ENCODE results near the gene IL1RAP.

Gene IL1RAP

DNA sequence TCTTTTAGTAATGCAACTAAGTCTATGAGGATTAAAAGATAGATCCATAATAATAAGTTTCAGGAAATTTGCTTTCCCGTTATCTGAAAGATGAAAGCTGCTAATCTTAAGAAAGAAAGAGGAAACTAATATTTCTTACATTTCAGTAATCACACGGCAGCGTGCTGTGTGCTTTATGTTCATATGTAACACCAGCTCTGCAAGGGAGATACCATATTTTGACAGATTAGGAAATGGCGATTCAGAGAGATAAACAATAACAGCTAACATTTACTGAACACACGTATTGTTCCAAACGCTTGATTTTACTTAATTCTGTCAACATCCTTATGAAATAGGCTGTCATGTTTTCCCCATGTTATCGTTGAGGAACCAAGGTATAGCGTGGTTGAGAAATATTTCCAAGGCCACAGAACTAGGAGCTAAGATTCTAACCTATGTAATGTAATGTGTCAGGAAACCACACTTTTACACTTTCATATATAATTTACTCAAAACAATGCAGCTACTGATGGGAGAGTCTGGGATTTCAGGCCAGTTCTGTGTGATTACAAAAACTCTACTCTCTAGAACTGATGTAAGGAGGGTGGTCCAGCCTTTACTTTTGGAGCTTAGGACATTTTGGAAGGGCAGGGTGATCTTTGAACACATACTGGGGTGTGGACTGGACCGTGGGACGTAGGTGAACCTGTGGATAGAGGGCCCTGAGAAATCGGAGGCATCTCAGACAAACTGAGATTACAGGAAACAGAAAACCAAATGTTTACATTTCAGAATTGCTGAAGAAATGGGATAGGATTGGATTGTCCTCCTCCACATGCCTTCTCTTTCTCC is 100.6 kb downstream of the IL1RAP start:
- DNase-seq (ENCODE audit: low read depth): no peak

DNA sequence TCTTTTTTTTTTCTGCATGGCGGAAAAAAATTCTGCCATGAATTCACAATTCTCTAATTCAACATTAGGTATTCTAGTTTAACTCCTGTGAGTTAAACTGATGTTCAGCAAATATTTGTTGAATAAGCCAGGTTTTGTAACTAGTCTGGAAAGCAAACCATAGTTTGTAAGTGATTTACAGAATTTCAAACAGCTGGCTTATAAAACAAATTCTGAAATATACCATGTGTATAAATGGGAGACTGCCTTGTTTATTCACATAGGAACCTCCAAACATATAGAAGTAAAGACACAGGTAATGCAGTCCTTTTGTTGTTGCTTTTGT is 101.1 kb downstream of the IL1RAP start:
- DNase-seq (ENCODE audit: low read depth): no peak

DNA sequence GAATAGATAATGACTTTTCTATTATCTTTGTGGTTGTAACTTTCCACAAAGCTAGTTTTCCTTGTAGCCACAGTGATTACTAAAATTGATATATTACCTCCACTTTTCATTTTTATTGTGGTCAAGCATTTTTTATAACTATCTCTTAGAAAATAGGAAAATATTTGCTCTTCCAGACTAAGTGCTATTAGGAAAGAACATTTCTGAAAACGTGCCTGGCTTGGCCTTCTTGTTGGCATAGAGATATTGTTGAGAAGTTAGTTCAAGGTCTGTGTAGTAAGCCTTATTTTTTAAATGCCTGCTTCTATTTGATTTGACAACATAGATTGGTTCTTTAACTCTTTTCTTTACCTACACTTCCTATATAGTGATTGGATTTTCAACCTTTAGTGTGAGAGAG is 101.7 kb downstream of the IL1RAP start:
- DNase-seq (ENCODE audit: low read depth): no peak

DNA sequence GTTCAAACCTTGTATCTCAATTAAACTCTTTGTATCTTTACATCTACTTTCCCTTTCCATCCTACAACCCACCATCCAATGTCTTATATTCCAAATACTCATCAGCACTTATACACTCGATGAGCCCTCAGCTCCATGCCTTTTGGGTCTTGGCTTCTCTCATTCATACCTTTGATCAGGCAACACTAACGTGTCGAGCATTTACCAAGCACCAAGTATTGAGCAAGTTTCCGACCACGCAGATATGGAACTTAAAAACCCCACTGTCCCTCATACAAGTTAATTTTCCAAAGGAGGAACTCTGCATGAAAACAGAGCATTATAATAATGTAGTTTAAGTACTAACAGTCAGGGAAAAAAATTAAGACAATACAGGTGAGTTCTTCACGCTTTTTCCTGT is 102.8 kb downstream of the IL1RAP start:
- DNase-seq (ENCODE audit: low read depth): no peak

DNA sequence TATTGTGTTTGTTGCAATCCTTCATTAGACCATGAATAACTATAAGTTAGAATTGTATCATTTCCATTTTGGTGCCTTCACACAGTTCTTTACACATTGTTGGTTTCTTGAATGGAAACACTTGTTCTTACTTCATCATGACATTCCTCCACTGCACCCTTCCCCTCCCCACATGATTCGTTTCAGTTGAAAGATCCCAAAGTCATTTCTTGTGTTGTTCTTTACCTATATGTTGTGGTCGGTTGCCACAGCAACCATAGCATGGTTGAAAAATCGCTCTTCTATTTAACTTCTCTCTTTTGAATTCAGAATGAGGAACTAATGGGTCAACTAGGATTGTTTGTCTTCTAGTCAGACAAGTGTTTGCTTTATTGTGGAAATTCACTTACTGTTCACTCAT is 103.3 kb downstream of the IL1RAP start:
- DNase-seq (ENCODE audit: low read depth): no peak

DNA sequence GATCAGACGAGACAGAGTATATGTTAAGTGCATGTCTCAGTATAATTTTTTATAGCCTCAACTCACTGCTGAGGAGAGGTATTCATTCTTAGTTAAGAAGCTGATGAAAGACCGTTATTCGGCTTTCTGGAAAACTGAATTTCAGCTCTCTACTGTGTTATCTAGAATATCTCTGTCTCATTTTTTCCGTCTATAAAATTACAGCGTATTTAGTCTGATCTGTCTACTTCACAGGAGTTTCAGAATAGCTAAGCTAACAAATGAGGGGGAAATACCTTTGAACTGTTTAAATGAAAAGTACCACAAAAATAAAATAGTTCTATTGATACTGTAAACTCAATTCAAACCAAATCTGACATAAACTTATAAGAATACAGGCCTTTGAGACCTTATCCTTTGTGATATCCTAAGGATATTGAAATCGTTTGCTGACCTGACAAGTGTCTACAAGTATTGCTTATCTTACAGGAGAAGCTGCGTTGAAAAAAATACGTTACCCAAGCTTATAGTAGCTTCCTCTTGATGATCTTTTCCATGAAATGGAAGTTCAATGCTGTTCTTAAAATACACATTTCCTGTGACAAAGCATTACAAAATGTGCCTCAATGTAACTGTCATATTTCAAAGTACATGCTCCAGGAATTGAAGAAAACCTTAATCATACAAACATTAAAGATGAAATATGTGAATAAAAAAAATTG is 104.6 kb downstream of the IL1RAP start:
- no peak for DNase-seq (ENCODE audit: low read depth)

DNA sequence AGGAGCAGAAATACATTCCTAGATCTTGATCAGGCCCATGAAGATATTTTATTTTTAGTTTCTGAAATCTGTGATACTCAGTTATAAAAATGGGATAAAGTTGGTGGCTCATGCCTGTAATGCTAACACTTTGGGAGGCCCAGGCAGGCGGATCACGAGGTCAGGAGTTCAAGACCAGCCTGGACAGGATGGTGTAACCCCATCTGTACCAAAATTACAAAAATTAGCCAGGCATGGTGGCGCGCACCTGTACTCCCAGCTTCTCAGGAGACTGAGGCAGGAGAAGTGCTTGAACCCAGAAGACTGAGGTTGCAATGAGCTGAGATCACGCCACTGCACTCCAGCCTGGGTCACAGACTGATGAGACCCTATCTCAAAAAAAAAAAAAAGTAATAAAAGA is 105.5 kb downstream of the IL1RAP start:
- no peak for DNase-seq (ENCODE audit: low read depth)

DNA sequence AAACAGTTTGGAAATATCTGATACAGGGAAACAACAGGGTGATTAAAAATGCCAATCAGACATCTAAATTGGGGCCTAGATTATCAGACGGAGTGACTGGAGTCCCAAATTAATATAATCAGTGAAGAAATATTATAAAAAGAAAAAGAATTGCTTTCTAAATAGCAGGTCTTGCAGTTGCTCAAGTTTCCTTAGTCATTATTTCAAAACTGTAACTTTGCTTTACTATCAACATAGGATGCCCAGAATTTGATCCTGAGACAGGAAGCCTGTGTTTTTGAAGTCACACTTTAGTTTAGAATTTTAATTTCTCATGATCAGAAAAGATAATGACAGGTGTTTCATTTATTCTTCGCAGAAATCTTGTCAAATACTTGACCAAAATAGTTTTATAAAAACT is 105.9 kb downstream of the IL1RAP start:
- DNase-seq (ENCODE audit: low read depth): no peak

DNA sequence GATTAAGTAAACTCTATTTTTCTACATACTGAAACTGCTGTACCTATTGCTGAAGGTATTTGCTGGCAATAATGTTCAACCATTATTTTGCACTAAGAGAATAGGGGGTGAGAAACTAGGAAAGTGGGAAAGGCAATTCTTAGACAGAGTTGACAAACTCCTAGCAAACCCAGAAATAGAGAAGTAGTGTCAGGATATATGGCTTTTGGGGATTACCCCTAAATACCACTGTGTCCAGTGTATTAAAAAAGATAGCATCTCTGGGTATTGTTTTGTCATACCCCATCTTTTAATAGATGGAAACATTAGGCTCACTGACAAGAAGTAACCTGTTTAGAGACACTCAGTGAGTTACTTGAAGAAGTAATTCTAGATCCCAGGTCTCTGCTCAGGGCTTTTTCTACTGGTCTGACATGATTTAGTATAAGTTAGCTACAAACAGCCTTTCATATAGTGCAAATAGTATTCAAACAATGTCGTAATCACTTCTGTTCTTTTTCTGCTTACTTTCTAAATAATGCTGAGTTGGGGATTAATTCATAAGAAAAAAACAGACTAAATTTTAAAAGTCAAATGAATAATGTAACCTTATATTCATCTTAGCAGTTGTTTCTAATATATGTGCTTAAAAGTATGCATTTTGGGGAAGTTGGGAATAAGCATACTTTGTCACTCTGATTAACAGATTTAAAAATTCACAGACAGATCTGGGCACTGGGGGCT is 107.2 kb downstream of the IL1RAP start:
- no peak for DNase-seq (ENCODE audit: low read depth)

DNA sequence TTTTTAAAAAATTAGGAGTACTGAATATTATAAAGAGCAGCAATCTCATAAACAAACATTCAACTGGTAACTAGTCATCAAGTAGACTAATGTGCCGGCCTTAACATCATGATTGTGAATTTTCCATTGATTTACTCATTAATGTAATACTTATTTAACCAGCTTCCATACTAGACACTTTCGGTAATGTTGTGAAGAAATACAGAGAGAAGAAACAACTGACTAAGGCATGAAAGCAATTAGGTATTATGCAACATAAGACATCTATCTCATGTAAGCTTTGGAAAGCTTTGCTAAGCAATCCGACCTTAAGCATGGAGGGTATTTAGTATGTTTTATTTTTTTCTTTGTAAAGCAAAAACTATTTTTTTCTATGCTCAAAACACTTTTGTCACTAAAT is 108.0 kb downstream of the IL1RAP start:
- DNase-seq (ENCODE audit: low read depth): peak; percentile 57

DNA sequence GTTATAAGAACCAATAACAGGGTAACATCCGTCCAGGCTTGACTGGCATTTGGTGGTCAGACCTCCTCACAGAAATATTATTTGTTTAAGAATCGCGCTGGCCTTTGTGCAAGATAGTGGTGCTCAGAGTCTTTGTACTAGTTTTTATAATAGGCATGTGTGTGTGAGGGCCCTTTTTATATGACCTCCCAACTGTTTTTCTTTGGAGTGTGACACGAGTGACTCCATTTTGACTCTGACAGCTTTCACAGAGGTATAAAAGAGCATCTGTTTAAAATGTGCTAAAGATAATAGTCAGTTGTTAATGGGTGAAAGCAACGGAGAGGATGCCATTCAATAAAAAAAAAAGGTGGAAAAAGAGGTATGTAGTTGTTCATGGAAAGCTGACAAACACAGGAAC is 110.4 kb downstream of the IL1RAP start:
- no peak for DNase-seq (ENCODE audit: low read depth)

DNA sequence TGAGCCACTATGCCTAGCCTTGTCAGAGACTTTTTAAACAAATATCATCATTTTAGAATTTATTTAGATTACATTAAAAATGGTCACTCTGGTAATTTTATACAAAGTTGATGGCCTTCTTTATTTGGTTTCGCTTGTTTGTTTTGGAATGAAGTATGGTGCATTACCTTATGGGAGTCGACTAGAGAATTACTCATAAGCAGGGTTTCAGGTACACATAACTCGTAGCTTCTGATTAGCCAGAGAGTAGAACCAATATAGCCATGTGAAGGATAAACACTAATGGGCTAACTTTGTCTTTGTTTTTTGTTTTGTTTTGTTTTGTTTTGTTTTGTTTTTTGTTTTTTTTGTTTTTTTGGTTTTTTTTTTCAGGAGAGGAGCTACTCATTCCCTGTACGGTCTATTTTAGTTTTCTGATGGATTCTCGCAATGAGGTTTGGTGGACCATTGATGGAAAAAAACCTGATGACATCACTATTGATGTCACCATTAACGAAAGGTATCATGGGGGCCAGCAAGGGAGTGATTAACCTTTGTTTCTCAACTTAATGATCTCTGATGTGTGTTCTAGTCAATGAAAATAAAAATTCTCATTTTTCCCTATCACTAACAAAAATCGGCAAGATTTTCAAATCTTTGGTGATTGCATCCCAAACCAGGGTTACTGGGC is 113.2 kb downstream of the IL1RAP start:
- no peak for DNase-seq (ENCODE audit: low read depth)

DNA sequence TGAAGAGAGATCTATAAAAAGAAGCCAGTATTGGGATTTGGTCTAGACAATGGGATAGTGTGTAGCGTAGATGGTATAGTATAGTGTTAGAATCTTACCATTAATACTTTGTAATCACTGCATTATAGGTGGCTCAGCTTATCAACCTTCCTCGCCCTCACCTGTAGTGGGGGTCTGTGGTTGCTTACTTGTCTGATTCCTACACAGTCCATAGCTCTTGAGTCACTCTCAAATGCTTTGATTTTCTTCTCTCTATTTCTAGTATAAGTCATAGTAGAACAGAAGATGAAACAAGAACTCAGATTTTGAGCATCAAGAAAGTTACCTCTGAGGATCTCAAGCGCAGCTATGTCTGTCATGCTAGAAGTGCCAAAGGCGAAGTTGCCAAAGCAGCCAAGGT is 115.2 kb downstream of the IL1RAP start:
- no peak for DNase-seq (ENCODE audit: low read depth)

DNA sequence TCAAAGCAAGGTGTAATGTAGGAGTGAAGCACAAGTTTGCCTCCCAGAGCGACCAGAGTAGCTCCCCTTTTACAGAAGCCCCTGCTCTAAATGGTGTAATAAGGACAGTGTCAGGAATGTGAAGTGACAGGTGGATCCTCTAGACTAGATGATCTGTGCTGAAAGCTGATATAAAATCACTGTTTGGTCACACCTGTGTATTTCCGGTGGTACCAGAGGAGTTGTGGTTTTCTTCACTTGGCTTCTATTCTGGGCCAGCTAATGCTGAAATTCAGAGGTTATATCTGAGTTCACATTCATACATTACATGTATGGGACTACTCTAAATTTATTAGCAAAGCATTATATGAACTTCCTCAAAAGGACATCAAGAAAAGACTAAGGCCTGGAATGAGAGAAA is 117.4 kb downstream of the IL1RAP start:
- DNase-seq (ENCODE audit: low read depth): no peak

DNA sequence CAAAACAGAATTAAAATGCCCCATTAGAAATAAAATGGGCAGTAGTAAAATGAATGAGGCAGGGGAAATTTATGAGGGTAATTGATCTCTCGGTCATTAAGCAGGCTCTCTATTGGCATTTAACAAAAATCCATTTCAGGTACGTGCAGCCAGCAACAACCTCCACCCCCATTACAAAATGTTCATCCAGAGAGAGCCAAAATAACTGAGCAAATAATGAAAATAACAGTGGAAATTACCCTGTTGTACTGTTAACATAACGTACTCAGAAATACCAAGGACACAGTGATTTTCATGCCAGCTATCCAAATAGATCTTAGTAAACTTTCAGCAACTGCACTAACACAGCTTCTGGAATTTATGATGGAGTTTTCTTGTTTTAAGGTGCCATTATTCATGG is 127.7 kb downstream of the IL1RAP start:
- no peak for DNase-seq (ENCODE audit: low read depth)

DNA sequence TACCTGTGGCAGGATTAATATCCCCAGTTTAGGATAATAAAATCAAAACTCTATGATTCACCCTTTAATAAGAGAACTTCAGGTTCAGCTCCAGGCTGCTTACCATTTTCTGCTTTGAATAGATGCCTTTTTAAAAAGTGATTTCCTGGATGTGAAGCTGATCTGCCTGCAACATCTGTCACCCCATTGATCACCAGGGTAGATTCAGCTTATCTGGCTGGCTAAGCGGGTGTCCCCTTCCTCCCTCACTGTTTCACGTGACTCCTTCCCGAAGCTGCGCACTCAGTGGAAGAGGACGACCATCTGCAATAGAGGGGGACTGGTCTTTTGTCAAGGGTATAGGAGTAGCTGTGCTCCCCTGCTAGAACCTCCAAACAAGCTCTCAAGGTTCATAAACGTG is 128.1 kb downstream of the IL1RAP start:
- no peak for DNase-seq (ENCODE audit: low read depth)

DNA sequence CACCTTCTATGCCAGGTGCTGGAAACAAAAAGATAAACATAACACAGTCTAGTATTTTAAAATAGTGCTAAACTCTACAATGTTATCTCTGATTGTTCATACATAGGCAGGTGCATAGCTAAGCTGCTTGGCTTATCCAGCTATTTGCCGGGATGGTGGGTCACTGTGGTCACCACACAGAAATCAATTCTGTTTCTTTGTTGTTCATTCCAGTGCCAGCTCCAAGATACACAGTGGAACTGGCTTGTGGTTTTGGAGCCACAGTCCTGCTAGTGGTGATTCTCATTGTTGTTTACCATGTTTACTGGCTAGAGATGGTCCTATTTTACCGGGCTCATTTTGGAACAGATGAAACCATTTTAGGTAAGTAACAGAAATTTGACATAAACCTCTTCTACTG is 130.2 kb downstream of the IL1RAP start:
- no peak for DNase-seq (ENCODE audit: low read depth)

DNA sequence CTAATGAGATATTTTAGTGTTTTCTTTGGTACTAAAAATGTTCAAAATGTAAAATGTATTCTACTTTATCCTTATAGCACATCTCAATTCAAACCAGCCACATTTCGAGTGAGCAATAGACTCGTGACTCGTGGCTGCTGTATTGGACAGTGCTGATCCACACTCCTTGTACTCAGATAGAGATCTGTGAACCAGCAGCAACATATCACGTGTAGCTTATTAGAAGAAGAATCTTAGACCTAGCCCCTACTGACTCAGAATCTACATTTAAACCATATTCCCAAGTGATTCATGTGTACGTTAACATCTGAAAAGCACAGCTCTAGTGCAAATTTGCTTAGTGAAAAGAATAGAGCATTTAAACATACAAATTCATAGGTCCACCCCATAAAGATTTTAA is 130.9 kb downstream of the IL1RAP start:
- DNase-seq (ENCODE audit: low read depth): no peak

DNA sequence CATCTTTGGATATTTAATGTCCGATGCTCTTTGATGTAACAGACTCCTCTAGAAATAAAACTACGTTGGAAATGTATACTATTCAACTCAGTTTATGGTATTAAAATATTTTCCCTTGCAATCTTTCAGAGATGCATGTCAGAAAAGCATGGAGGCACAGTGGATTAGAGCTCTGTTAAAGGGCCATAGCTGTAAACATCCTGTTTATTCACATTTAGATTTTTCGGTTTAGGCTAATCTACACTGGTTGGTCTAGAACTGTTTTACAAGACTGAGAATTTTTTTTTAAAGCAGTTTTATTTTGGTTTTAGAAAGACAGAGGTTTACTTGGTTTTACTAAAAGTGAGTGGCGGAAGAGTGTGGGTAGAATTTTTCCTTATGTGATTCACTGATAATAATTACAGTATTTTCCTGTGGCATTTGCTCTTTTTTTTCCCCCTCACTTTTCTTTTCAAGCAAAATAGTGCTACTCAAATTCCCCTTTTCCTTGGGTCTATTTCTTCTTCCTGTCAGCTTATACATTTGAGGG is 132.1 kb downstream of the IL1RAP start:
- DNase-seq (ENCODE audit: low read depth): no peak

DNA sequence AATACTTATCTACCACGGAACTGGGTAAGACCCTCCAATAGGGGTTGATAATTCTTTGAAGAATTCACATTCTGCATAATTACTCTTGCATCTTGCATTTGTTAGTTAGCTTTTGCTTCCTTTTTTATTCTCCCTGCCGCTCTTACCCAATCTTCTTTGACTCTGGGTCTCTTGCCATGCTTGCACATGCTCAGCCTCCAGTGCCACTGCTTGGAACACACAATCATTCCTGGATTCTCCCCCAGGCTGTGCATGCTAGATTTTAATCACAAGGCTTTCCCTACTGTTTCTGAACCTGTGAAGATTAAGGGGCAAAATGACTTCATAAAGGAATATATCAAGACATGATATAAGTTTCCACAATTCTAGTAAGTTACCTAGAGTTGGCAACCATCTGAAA is 133.1 kb downstream of the IL1RAP start:
- DNase-seq (ENCODE audit: low read depth): no peak

DNA sequence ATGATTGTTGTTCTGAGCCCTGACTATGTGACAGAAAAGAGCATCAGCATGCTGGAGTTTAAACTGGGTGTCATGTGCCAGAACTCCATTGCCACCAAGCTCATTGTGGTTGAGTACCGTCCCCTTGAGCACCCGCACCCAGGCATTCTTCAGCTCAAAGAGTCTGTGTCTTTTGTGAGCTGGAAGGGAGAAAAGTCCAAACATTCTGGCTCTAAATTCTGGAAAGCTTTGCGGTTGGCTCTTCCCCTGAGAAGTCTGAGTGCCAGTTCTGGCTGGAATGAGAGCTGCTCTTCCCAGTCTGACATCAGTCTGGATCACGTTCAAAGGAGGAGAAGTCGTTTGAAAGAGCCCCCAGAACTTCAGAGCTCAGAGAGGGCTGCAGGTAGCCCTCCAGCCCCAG is 142.0 kb downstream of the IL1RAP start:
- no peak for DNase-seq (ENCODE audit: low read depth)

DNA sequence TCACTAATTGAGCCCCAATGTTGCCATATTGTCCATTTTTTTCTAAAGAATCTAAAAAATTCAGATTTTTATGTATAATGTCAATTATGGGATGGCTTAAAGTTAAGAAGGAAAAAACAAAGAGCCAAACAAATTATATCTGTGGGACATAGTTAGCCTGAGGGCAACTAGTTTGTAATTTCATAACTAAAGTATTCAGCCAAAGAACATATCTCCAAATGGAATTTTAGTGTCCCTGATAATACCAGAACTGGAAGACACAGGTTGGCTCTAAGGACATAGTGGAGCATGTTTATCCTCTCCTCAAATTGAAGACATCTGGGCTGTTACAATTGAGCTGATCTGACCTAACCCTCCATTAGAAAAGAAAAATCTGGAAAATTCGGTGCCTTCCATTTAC is 144.2 kb downstream of the IL1RAP start:
- peak; percentile 27 for DNase-seq (ENCODE audit: low read depth)

DNA sequence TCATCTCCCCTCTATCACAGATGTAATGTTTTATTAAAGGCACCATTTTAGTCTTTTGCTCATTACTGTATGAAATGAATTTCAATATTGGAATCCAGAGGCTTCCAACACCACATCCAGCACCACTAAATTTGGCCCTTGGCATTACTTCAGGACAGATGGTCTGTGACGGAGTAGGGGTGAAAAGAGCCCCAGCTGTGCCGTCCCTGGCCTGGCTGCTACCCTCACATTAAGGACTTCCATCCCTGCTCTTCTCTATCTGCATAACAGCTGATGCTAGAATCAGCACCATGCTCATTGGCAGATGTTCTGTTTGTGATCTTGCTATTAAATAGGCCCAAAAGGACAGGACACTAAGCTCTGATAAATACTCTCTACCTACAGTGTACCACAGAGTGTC is 152.9 kb downstream of the IL1RAP start:
- DNase-seq (ENCODE audit: low read depth): no peak

Data from fibroblast of gingiva (primary cell).